SK-N-MC (cell line): ENCODE measurements around the gene CHPF2.

ENCODE experiments used
- DNase-seq: peaks from one replicate; pipeline ENCODE4 v3.0.0-alpha.2; 2011; ENCODE audit warnings: low read depth, low spot score
- H3K27ac ChIP-seq: fragments of 200-600 bp; sonication (generic); 2 replicates; pipeline ENCODE4 v1.5.1; 2016; ENCODE audit warnings: mixed run types
- H3K36me3 ChIP-seq: fragments of 200-600 bp; sonication (generic); 2 replicates; pipeline ENCODE4 v1.6.1; 2017; ENCODE audit warnings: antibody characterized with exemption, low read length, mixed read lengths; ENCODE audit not compliant: insufficient read depth
- H3K4me3 ChIP-seq: fragments of 200-600 bp; sonication (generic); 2 replicates; pipeline ENCODE4 v1.5.1; 2016
- H3K9ac ChIP-seq: fragments of 200-600 bp; sonication (generic); 2 replicates; pipeline ENCODE4 v1.8.0; 2017; ENCODE audit warnings: mixed run types, mixed read lengths; ENCODE audit not compliant: insufficient read length
- H3K9me3 ChIP-seq: fragments of 200-600 bp; sonication (generic); 2 replicates; pipeline ENCODE4 v1.6.1; 2017; ENCODE audit warnings: low read depth, mild to moderate bottlenecking, antibody characterized with exemption, low read length, moderate library complexity, mixed read lengths
- EZH2 ChIP-seq: fragments of 200-600 bp; sonication (generic); IDR thresholded peaks from one replicate; pipeline ENCODE4 v1.6.1; 2017; ENCODE audit warnings: antibody characterized with exemption
- FOXP2 ChIP-seq: optimal IDR thresholded peaks from 2 replicates; pipeline ENCODE3; 2011; ENCODE audit warnings: mild to moderate bottlenecking, moderate library complexity; ENCODE audit not compliant: insufficient read depth; ENCODE audit errors: extremely low read length, control extremely low read depth
- POLR2AphosphoS5 ChIP-seq: IDR thresholded peaks from 2 replicates; pipeline ENCODE4 v1.6.1; 2012; ENCODE audit warnings: mild to moderate bottlenecking, low read depth, low read length, borderline replicate concordance

CHPF2 gene

DNA sequence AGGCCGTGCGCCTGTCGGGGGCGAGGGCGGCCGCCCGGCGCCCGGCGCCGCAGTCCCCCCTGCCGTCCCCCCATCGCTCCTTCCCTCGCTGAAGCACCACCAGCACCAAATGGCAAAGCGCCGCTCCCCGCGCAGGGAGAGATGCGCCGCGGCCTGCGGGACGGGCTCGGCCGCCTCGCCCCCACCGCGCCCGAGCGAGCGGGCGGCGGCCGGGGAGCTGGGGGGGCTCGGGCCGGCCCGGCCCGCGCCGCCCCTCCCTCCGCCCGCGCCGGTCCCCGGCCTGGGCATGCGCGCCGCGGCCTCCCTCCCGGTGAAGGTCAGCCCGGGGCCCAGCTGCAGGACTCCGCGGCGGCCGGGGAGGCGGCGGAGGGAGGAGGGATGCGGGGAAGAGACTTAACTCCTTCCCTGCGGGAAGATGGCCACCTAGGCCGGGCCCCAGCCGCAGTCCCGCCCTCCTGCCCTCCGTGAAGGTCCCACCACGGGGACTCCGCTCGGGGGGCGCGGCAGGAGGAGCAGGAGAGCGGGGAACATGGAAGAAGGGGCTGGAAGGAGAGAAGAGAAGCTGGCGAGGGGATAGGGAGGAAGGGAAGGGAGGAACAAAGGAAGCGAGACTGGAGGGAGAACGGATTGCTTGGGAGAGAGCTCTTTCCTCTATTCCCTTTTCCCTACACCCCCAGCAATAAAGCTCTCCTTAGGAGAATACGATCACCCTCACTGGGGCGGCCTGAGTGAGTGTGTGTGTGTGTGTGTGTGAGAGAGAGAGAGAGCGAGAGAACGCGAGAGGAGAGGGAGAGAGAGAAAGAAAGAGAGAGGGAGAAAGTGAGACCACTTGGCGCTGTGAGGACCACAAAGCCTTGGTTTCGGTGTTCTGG lies 19.6 kb downstream of the CHPF2 start:
- Histone ChIP-seq H3K9me3 (no peaks in the 10 kb centered on the region), H3K36me3 (no peaks in the 10 kb centered on the region), H3K27ac (no peak overlapping the region), H3K9ac (no peak overlapping the region), H3K4me3 (no peak overlapping the region)
- no peak for DNase-seq
- TF ChIP-seq EZH2 (no peak), POLR2AphosphoS5 (no peak)

- TF ChIP-seq FOXP2 = no peak
- no peaks in the 10 kb centered on the region for H3K36me3 ChIP-seq
- H3K9me3 ChIP-seq = no peaks in the 10 kb centered on the region
- no peak overlapping the region for H3K9ac ChIP-seq
- H3K27ac ChIP-seq = no peak overlapping the region
- no peak overlapping the region for H3K4me3 ChIP-seq
- no peak for DNase-seq
These were observed 20.2 kb downstream of the CHPF2 start for GRCh38 chr7:151252561-151252835.

- TF ChIP-seq POLR2AphosphoS5 (no peak), FOXP2 (no peak), EZH2 (no peak)
- H3K4me3 ChIP-seq = no peak overlapping the region
- H3K27ac ChIP-seq = no peak overlapping the region
- H3K36me3 ChIP-seq = no peaks in the 10 kb centered on the region
- H3K9me3 ChIP-seq = no peaks in the 10 kb centered on the region
- H3K9ac ChIP-seq = no peak overlapping the region
- no peak for DNase-seq
These were observed 20.9 kb downstream of the CHPF2 start for GRCh38 chr7:151252961-151253711.

GRCh38 chr7:151254316-151254715 lies 22.0 kb downstream of the CHPF2 start:
- H3K36me3 ChIP-seq = no peaks in the 10 kb centered on the region
- TF ChIP-seq EZH2 (no peak), FOXP2 (no peak), POLR2AphosphoS5 (no peak)

GRCh38 chr7:151254851-151255250 lies 22.6 kb downstream of the CHPF2 start:
- no peaks in the 10 kb centered on the region for H3K9me3 ChIP-seq
- no peak overlapping the region for H3K27ac ChIP-seq
- no peak overlapping the region for H3K4me3 ChIP-seq
- no peak for TF ChIP-seq POLR2AphosphoS5
- TF ChIP-seq EZH2 = no peak
- TF ChIP-seq FOXP2 = no peak
- H3K36me3 ChIP-seq = no peaks in the 10 kb centered on the region
- DNase-seq = no peak
- H3K9ac ChIP-seq = no peak overlapping the region

More at GRCh38 chr7:151254316-151254715, 22.0 kb downstream of the CHPF2 start:
- Histone ChIP-seq H3K4me3 (no peak overlapping the region), H3K27ac (no peak overlapping the region), H3K9me3 (no peaks in the 10 kb centered on the region), H3K9ac (no peak overlapping the region)
- DNase-seq = no peak

GRCh38 chr7:151255390-151255789 lies 23.1 kb downstream of the CHPF2 start:
- no peak overlapping the region for H3K9ac ChIP-seq
- no peak for DNase-seq
- H3K27ac ChIP-seq = no peak overlapping the region
- no peaks in the 10 kb centered on the region for H3K36me3 ChIP-seq
- TF ChIP-seq EZH2 = no peak
- TF ChIP-seq FOXP2 = no peak
- no peak for TF ChIP-seq POLR2AphosphoS5
- H3K4me3 ChIP-seq = no peak overlapping the region
- no peaks in the 10 kb centered on the region for H3K9me3 ChIP-seq

- no peak for DNase-seq
- H3K9me3 ChIP-seq = no peaks in the 10 kb centered on the region
- TF ChIP-seq FOXP2 (no peak), POLR2AphosphoS5 (no peak), EZH2 (no peak)
- no peak overlapping the region for H3K9ac ChIP-seq
- no peak overlapping the region for H3K27ac ChIP-seq
- no peak overlapping the region for H3K4me3 ChIP-seq
- H3K36me3 ChIP-seq = no peaks in the 10 kb centered on the region
These were observed 24.2 kb downstream of the CHPF2 start for GRCh38 chr7:151256410-151257045.

- DNase-seq = no peak
- no peak overlapping the region for H3K9ac ChIP-seq
- no peaks in the 10 kb centered on the region for H3K36me3 ChIP-seq
- TF ChIP-seq EZH2 (no peak), POLR2AphosphoS5 (no peak), FOXP2 (no peak)
- no peaks in the 10 kb centered on the region for H3K9me3 ChIP-seq
- no peak overlapping the region for H3K4me3 ChIP-seq
- H3K27ac ChIP-seq = no peak overlapping the region
These were observed 25.7 kb downstream of the CHPF2 start for GRCh38 chr7:151257990-151258389.

DNA sequence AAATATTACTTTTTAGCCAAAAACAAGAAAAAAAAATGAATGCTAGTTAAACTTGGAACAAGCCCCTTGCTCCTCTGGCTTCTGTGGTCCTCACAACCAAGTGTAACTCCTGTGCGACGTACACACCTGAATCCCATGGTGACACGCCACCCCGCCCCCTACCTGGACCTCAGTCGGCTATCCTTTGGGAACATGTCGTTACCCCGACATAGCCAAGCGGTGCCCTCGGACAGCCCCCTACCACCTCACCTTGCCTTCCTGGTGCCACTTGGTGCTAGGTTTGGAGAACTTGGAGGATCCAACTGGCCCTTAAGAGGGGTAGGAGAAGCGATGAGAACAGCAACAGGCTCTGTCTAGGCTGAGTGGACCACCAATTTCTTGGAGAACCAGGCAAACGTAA lies 28.2 kb downstream of the CHPF2 start:
- TF ChIP-seq FOXP2 = no peak
- TF ChIP-seq POLR2AphosphoS5 = no peak
- TF ChIP-seq EZH2 = no peak
- no peak for DNase-seq
- Histone ChIP-seq H3K9me3 (no peaks in the 10 kb centered on the region), H3K36me3 (no peaks in the 10 kb centered on the region), H3K27ac (no peak overlapping the region), H3K9ac (no peak overlapping the region), H3K4me3 (no peak overlapping the region)
